Measurements from ENCODE around the gene TUBB2A.
"Not testable (repeated sequence)": the region's sequence is repeated elsewhere in the genome, so short reads cannot be mapped to it uniquely, and the experiment has no call there.

Gene TUBB2A

DNA sequence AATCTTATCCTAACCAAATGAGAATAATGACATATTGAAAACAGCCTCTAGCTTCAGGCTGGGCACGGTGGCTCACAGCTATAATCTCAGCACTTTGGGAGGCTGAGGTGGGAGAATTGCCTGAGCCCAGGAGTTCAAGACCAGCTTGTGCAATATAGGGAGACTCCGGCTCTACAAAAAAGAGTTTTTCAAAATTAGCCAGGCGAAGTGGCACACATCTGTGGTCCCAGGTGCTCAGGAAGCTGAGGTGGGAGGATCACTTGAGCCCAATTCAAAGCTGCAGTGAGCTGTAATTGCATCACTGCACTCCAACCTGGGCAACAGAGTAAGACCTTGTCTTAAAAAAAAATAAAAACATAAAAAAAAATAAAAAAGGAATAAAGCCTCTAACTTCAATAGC is 4.7 kb downstream of the TUBB2A start:
- no peak for DNase-seq

GRCh38 chr6:3151691-3152090 is 5.7 kb downstream of the TUBB2A start:
- DNase-seq: no peak

DNA sequence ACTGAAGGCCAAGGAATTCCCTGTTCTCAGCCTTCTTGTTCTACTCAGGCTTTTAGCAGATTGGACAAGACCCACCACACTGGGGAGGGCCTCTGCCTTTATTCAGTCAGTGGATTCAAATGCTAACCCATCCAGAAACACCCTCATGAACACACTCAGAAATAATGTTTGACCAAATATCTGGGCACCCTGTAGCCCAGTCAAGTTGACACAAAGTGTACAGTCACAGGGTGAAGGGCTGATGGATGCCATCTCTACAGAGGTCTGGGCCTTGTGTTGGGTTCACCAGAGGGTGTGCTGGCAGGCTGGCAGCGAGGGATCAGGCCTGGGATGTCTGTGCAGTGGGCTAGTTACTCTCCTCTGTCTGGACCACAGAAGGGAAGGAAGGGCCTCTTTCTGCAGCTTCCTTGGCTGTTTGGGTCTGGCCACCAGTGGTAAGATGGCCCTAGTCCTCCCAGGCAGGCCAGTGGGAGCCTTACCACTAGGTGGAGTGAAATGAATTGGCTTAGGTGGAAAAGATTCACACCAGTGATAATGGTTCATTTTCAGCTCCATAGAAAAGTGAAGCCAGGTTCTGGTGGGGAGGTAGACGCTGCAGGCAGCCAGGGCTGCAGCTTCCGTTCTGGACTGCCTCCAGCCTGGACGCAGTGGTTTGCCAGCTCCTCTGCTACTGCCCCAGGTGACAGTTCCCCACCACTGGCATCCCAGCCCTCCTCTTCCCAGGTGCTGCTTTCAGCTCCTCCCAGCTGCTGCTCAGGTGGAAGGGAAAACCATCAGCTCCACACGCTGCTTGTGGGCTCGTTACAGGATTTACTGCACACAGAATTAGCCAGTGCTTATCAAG is 9.2 kb downstream of the TUBB2A start:
- DNase-seq: no peak

DNA sequence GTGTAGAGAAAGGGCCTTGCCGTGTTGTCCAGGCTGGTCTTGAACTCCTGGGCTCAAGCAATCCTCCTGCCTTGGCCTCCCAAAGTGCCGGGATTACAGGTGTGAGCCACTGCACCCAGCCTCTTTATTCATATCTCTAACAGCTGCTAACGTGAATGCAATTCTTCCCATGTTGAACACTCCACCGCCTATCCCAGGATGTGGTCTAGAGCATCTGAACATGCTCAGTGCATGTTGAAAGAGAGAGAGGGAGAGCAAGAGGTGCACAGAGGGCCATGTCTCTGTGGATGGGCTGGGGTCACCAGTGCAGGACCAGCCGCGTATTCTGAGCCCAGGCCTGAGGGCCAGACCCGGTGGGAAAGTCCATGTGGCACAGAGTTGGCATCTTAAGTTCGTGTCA is 12.8 kb downstream of the TUBB2A start:
- DNase-seq: no peak

DNA sequence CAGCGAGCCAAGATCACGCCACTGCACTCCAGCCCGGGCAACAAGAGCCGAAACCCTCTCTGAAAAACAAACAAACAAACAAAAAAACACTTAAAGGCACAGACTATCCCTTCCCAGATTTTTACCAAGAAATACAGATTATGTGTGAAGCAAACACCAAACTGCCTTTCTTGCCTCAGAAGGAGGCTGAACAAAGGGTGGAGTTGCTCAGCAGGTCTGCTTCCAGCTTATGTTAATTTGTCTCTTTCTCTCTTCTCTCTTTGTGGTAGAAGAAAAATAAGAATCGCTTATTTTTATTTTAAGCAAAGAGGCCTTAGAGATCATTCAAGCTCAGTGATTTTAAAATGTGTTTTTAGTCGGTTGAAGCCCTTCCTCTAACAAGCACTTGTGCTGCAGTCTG is 14.2 kb downstream of the TUBB2A start:
- DNase-seq: no peak

GRCh38 chr6:3142536-3142935 is 14.8 kb downstream of the TUBB2A start:
- no peak for DNase-seq

DNA sequence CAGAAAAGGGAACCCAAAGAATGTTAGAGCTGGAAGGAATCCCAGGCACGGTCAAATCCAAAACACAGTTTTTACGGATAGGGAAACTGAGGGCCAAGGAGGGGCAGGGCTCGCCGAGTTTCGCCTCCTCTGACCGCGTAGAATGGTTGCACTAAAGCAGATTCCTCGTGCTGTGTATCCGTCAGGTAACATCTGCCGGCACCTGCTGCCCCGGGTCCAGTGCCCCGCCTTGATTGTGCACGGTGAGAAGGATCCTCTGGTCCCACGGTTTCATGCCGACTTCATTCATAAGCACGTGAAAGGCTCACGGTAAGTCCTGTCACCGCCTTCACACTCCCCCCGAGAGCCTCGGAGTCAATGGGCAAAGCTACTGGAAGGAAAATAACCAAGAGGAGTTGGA is 17.1 kb downstream of the TUBB2A start:
- DNase-seq: no peak

- no peak for DNase-seq
Observed at GRCh38 chr6:3139090-3139903, 18.0 kb downstream of the TUBB2A start.

DNA sequence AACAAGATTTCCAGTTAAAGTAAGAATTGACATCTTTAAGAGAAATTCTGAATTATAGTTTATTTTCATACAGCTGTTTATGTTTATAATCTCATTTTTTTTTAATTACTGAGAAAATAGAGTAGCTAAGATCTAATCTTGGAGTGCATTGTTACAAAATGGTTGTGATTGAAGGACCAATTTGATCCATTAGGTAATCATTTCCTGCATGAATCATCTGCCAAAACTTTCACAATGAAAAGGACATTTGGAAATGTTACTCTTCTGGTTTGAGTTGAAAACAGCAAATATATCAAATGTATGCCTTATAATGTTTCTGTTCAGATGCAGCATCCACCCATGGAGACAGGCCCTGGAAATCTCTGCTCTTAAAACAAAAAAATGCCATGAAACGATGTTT is 19.0 kb downstream of the TUBB2A start:
- no peak for DNase-seq

DNA sequence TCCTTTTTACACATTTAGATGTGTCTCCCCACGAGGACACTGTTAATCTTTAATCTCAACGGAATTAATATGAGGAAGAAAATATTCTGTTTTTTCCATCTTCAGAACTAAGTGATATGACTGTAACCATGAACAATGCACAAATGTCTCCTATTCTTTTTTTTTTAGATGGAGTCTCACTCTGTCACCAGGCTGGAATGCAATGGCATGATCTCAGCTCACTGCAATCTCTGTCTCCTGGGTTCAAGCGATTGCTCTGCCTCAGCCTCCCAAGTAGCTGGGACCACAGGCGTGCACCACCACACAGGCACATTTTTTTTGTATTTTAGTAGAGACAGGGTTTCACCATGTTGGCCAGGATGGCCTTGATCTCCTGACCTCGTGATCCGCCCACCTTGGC is 19.5 kb downstream of the TUBB2A start:
- DNase-seq: not testable (repeated sequence)

DNA sequence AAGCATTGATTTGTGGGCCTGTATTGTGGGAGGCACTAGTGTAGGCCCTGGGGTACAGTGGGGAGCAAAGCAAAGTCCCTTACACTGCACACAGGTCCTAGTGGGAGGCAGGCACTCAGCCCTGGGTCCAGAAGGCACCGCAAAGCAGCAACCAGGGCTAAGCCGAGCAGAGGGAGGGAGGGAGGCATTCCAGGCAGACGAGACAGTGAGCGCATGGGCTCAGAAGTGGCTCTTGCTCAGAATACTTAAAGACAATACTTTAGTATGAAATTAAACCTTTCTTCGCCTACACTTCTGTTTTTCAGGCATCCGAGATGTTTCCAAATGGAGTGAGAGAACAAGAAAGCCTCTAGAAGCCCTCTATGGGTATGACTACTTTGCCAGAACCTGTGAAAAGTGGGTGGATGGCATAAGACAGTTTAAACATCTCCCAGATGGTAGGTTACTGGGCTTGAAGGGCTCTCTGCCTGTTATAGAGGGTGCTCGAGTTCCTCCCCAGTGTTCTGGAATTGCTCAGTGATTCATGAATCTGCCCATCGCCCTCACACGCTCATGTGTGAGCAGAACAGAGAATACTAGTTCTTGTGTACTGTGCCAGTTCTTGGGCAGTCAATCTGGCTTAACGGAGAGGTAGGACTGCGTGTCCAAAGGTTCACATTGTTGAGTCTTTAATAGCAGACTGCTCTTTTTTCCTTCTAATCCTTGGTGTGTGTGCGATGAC is 20.1 kb downstream of the TUBB2A start:
- DNase-seq: no peak

GRCh38 chr6:3136292-3137011 is 20.9 kb downstream of the TUBB2A start:
- no peak for DNase-seq

GRCh38 chr6:3135668-3136291 is 21.6 kb downstream of the TUBB2A start:
- DNase-seq: no peak

DNA sequence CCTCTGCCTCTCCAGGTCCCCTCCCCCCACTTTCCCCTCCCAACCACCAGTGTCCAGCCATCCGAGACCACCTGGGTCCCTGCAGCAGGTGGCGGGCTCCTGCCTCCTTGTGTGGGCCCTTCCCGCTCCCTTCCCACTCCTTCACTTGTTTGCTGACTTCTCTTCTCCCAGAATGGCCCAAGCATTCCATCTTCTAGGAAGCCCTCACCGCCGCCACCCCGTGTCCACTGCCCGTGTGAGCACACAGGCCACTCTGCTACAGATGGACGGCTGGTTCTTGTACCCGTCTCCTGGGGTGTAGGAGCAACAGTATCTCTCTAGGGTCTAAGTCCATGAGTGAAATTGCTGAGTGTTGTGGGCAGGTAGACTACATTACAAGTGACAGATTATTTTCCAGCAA is 23.8 kb downstream of the TUBB2A start:
- no peak for DNase-seq

- no peak for DNase-seq
Observed at GRCh38 chr6:3131695-3132094, 25.6 kb downstream of the TUBB2A start.

- DNase-seq: no peak
Observed at GRCh38 chr6:3128356-3129108, 28.8 kb downstream of the TUBB2A start.

GRCh38 chr6:3125815-3126214 is 31.5 kb downstream of the TUBB2A start:
- no peak for DNase-seq

DNA sequence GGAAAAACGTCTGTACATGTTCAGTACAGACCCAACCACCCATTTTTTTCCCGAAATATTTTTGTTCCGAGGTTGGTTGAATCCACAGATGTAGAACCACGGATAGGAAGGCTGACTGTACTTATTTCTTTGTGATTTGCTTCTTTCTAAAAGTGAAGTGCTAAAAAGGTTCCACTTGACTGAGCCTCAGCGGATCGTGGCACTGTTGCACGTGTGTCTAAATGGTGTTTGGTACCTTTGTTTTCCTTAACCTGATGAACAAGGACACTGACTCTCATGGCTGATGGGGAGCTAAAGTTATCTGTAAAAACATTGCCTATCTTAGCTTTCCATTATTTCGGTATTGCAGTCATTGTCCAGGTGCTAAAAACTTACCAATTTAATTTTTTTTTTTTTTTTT is 32.7 kb downstream of the TUBB2A start:
- DNase-seq: no peak

GRCh38 chr6:3122823-3123182 is 34.5 kb downstream of the TUBB2A start:
- no peak for DNase-seq

- no peak for DNase-seq
Observed at GRCh38 chr6:3120765-3121089, 36.6 kb downstream of the TUBB2A start.

- DNase-seq: no peak
Observed at GRCh38 chr6:3119040-3119723, 38.2 kb downstream of the TUBB2A start.
